ENCODE measurements around the gene FBXL3. TPM values are rescaled to one million over a fixed set of nuclear protein-coding genes. Genes with fewer than 3 reads are reported as not detected.

Gene FBXL3
- total RNA-seq, 1 donor from 2014 or later: 59.4 TPM

GRCh38 chr13:77000475-77000874 lies 26.5 kb downstream of the FBXL3 start:
- no peak for DNase-seq (ENCODE audit: extremely low spot score in 2 of 2)
- Histone ChIP-seq H3K27me3 (no peaks in the 10 kb centered on the region), H3K36me3 (peaks cover 0 to 33% of the 10 kb centered on the region in 2 donors), H3K4me3 (no peak overlapping the region), H3K4me1 (peaks cover 41% of the 10 kb centered on the region), H3K9me3 (no peaks in the 10 kb centered on the region), H3K27ac (no peak overlapping the region)
- intact Hi-C loops (cut with DNase I): no loop called here
- TF ChIP-seq POLR2A (IDR thresholded peaks at IDR 0.05) (no peak), CTCF (IDR thresholded peaks at IDR 0.05) (no peak), POLR2AphosphoS5 (IDR thresholded peaks at IDR 0.05; ENCODE audit: insufficient read depth in 1 of 2, low read depth in 1 of 2) (no peak)

- no peaks in the 10 kb centered on the region for H3K9me3 ChIP-seq
- intact Hi-C loops (cut with DNase I): loop anchor here (5.0 kb wide), 1 partner anchor 33 kb away; the partner anchor contains the start of gene FBXL3
- no peak for DNase-seq (ENCODE audit: extremely low spot score in 2 of 2)
- H3K27ac ChIP-seq: no peak overlapping the region
- H3K4me3 ChIP-seq: no peak overlapping the region
- TF ChIP-seq POLR2A (IDR thresholded peaks at IDR 0.05) (no peak), CTCF (IDR thresholded peaks at IDR 0.05) (no peak), POLR2AphosphoS5 (IDR thresholded peaks at IDR 0.05; ENCODE audit: insufficient read depth in 1 of 2, low read depth in 1 of 2) (no peak)
- H3K4me1 ChIP-seq: peaks cover 24% of the 10 kb centered on the region
- H3K36me3 ChIP-seq: peaks cover 0 to 21% of the 10 kb centered on the region in 2 donors
- no peaks in the 10 kb centered on the region for H3K27me3 ChIP-seq
Observed at GRCh38 chr13:76994281-76994680, 32.7 kb downstream of the FBXL3 start.

- H3K27ac ChIP-seq: peak overlapping the region; percentile 88
Observed at GRCh38 chr13:76993473-76993872, 33.5 kb downstream of the FBXL3 start.

GRCh38 chr13:76993021-76993420 lies 33.9 kb downstream of the FBXL3 start:
- Histone ChIP-seq H3K36me3 (peaks cover 0 to 14% of the 10 kb centered on the region in 2 donors), H3K27ac (peak overlapping the region; percentile 88), H3K4me3 (peak overlapping the region; percentile 73 to 74), H3K9me3 (no peaks in the 10 kb centered on the region), H3K4me1 (peaks cover 24% of the 10 kb centered on the region), H3K27me3 (no peaks in the 10 kb centered on the region)
- no peak for TF ChIP-seq POLR2A (IDR thresholded peaks at IDR 0.05)
- no peak for DNase-seq (ENCODE audit: extremely low spot score in 2 of 2)
- intact Hi-C loops (cut with DNase I): loop anchor here (5.0 kb wide), 1 partner anchor 34 kb away; the partner anchor contains the start of gene FBXL3

More at GRCh38 chr13:76993473-76993872, 33.5 kb downstream of the FBXL3 start:
- Histone ChIP-seq H3K9me3 (no peaks in the 10 kb centered on the region), H3K4me1 (peaks cover 24% of the 10 kb centered on the region), H3K4me3 (peak overlapping the region; percentile 73 to 74), H3K27me3 (no peaks in the 10 kb centered on the region), H3K36me3 (peaks cover 0 to 14% of the 10 kb centered on the region in 2 donors)
- DNase-seq (ENCODE audit: extremely low spot score in 2 of 2): no peak
- intact Hi-C loops (cut with DNase I): loop anchor here (5.0 kb wide), 1 partner anchor 34 kb away; the partner anchor contains the start of gene FBXL3
- TF ChIP-seq POLR2AphosphoS5 (IDR thresholded peaks at IDR 0.05; ENCODE audit: insufficient read depth in 1 of 2, low read depth in 1 of 2): no peak
- no peak for TF ChIP-seq POLR2A (IDR thresholded peaks at IDR 0.05)
- TF ChIP-seq CTCF (IDR thresholded peaks at IDR 0.05): no peak

- peak overlapping the region; percentile 73 to 74 for H3K4me3 ChIP-seq
- peak overlapping the region; percentile 88 for H3K27ac ChIP-seq
- TF ChIP-seq CTCF (IDR thresholded peaks at IDR 0.05) (no peak), POLR2A (IDR thresholded peaks at IDR 0.05) (no peak), POLR2AphosphoS5 (IDR thresholded peaks at IDR 0.05; ENCODE audit: insufficient read depth in 1 of 2, low read depth in 1 of 2) (no peak)
- peaks cover 0 to 14% of the 10 kb centered on the region in 2 donors for H3K36me3 ChIP-seq
- peaks cover 24% of the 10 kb centered on the region for H3K4me1 ChIP-seq
- H3K27me3 ChIP-seq: no peaks in the 10 kb centered on the region
- intact Hi-C loops (cut with DNase I): loop anchor here (5.0 kb wide), 1 partner anchor 35 kb away; the partner anchor contains the start of gene FBXL3
- DNase-seq (ENCODE audit: extremely low spot score in 2 of 2): no peak
- H3K9me3 ChIP-seq: no peaks in the 10 kb centered on the region
Observed at GRCh38 chr13:76992548-76993001, 34.4 kb downstream of the FBXL3 start.
